Pancreas (tissue), 10 donors: ENCODE measurements around the gene RPS6KA5. TPM values are rescaled to one million over a fixed set of nuclear protein-coding genes. Genes with fewer than 3 reads are reported as not detected.
"Not testable (repeated sequence)": the region's sequence is repeated elsewhere in the genome, so short reads cannot be mapped to it uniquely, and the experiment has no call there.

Source experiments
- ATAC-seq, 4 donors: fragments of 200-7000 bp; cut with Tn5 transposase; one replicate each; pipeline versions ENCODE4 v1.8.0 to v1.9.1; 2020; ENCODE audit warnings: mild to moderate bottlenecking in 4 of 4, moderate library complexity in 4 of 4
- DNase-seq, 6 donors: peaks; one replicate each; pipeline ENCODE4 v3.0.0-alpha.2; 2020
- FAIRE-seq: peaks from 2 replicates; lab custom pipeline; 2012; peaks lifted over from hg19 to GRCh38; lab: Jason Lieb, UNC
- H3K27ac ChIP-seq, 4 donors: fragments of 200-600 bp; sonication (generic); 1 replicate in 3 of 4; 2 replicates in 1 of 4; pipeline versions ENCODE4 v1.5.0 to v1.8.0; 2020
- H3K27me3 ChIP-seq, 4 donors: fragments of 200-600 bp; one replicate each; pipeline ENCODE4 v1.8.0; 2021
- H3K36me3 ChIP-seq, 3 donors: fragments of 200-600 bp; sonication (generic) in 1 of 3; one replicate each; pipeline versions ENCODE4 v1.5.0 to v1.8.0; 2020 to 2021
- H3K4me1 ChIP-seq, 3 donors: fragments of 200-600 bp; one replicate each; pipeline ENCODE4 v1.8.0; 2021
- H3K4me3 ChIP-seq, 4 donors: fragments of 200-600 bp; sonication (generic) in 2 of 4; one replicate each; pipeline versions ENCODE4 v1.5.0 to v1.8.0; 2020 to 2021
- H3K9me3 ChIP-seq, 4 donors: fragments of 200-600 bp; one replicate each; pipeline ENCODE4 v1.8.0; 2021
- CTCF ChIP-seq, 4 donors: fragments of 200-600 bp; sonication (generic) in 3 of 4; IDR thresholded peaks; one replicate each; pipeline versions ENCODE4 v1.5.0 to v1.8.0; 2021; ENCODE audit warnings: antibody characterized with exemption in 4 of 4
- WGBS, 2 donors: extraction: QIAGEN DNeasy Blood & Tissue Kit; methylation state at CpG; one replicate each; pipeline ENCODE4 v1.1.7; 2013; 5-methylcytosine and 5-hydroxymethylcytosine counted together
- intact Hi-C, 3 donors: fragments of 100-400 bp; cut with DNase I; formaldehyde crosslinking; loops; one replicate each; pipeline versions ENCODE4 v1.11.1 to v1.14.2; 2022
- polyA plus RNA-seq, 2 donors: library from polyadenylated mRNA; stranded (reverse); fragments of 200-250 nt; gene quantifications; one replicate each; pipeline ENCODE4 v1.2.3, GENCODE V29; 2013
- total RNA-seq, 6 donors: library from RNA; stranded (reverse); fragmentation: NEBNext Ultra II Directional in 4 of 6; extraction: Animal tissue kit (Norgen Biotek cat#: 25700) in 4 of 6; gene quantifications; one replicate each; pipeline versions ENCODE4 v1.2.1 to v1.2.4, GENCODE V29; 2021 to 2023
- donor health status: healthy with polysubstance abuse.
- donor health status: DM: no; HTN: no; CAD: no; lungs with moderate emphysema.
- donor health status: DM: no; HTN: no; CAD: no.
- donor health status: control.
- donor health status: control.
- donor health status: Bipolar disorder and iron deficiency.
- donor health status: DM: yes; HTN: yes; CAD: no.
- donor health status: DM: no; HTN: no; CAD: no.
- donor health status: DM: no; HTN: no; CAD: no.
- donor health status: DM: yes; HTN: yes; CAD: no.

Gene RPS6KA5
- total and polyA plus RNA-seq, 8 donors, result 0.95 to 3.5 (median 2.8) TPM

- Histone ChIP-seq H3K27me3 (no peaks in the 10 kb centered on the region), H3K4me3 (no peak overlapping the region), H3K9me3 (no peaks in the 10 kb centered on the region), H3K36me3 (no peaks in the 10 kb centered on the region), H3K27ac (peak overlapping the region in 2 of 4 donors; percentile 37 to 40), H3K4me1 (no peaks in the 10 kb centered on the region)
- ATAC-seq (no peak), DNase-seq (peak in 1 of 6 donors; percentile 5), FAIRE-seq (no peak)
- TF ChIP-seq CTCF (IDR thresholded peaks at IDR 0.05), result no peak
- intact Hi-C loops, result no loop called here
- 74 to 85% methylated on average over 3 of the region's 3 CpGs for WGBS, 2 donors
Measured at GRCh38 chr14:90839889-90840266, 220.6 kb downstream of the RPS6KA5 start.

GRCh38 chr14:90839024-90839888, 221.2 kb downstream of the RPS6KA5 start:
- FAIRE-seq (no peak), ATAC-seq (peak in 3 of 4 donors; percentile 55 to 74 (median 73)), DNase-seq (peak in 1 of 6 donors; percentile 8)
- H3K36me3 ChIP-seq, result no peaks in the 10 kb centered on the region
- no peak for TF ChIP-seq CTCF (IDR thresholded peaks at IDR 0.05)
- no peaks in the 10 kb centered on the region for H3K4me1 ChIP-seq
- H3K4me3 ChIP-seq, result no peak overlapping the region
- intact Hi-C loops, result no loop called here
- H3K27ac ChIP-seq, result peak overlapping the region in 2 of 4 donors; percentile 37 to 40
- H3K9me3 ChIP-seq, result no peaks in the 10 kb centered on the region
- H3K27me3 ChIP-seq, result no peaks in the 10 kb centered on the region
- WGBS, 2 donors, result 68 to 75% methylated on average over 10 of the region's 10 CpGs

DNA sequence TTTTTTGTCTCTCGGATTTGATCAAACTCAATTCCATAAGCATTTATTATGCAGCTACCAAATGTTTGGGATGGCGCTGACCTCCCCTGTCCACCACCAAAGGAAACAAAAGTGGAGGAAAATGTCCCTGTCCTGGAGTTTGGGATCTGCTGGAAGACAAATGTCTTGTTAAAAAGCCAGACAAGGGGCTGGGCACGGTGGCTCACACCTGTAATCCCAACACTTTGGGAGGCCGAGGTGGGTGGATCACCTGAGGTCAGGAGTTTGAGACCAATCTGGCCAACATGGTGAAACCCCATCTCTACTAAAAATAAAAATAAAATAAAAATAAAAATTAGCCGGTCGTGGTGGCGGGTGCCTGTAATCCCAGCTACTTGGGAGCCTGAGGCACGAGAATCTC, 221.9 kb downstream of the RPS6KA5 start:
- H3K36me3 ChIP-seq, FAIRE-seq, H3K9me3 ChIP-seq, intact Hi-C loops, ATAC-seq, H3K4me3 ChIP-seq, H3K27me3 ChIP-seq, H3K4me1 ChIP-seq: not testable (repeated sequence)
- peak overlapping the region in 2 of 4 donors; percentile 37 to 40 for H3K27ac ChIP-seq
- 78 to 90% methylated on average over 8 of the region's 8 CpGs for WGBS, 2 donors
- DNase-seq, result peak in 1 of 6 donors; percentile 1

GRCh38 chr14:90837355-90837754, 223.1 kb downstream of the RPS6KA5 start:
- intact Hi-C loops, result no loop called here
- ATAC-seq, result no peak
- Histone ChIP-seq H3K36me3 (no peaks in the 10 kb centered on the region), H3K9me3 (no peaks in the 10 kb centered on the region), H3K4me3 (no peak overlapping the region), H3K4me1 (no peaks in the 10 kb centered on the region), H3K27ac (no peak overlapping the region), H3K27me3 (no peaks in the 10 kb centered on the region)
- WGBS, 2 donors, result 83 to 93% methylated on average over 9 of the region's 9 CpGs
- no peak for TF ChIP-seq CTCF (IDR thresholded peaks at IDR 0.05)
- DNase-seq, result peak in 1 of 6 donors; percentile 1
- no peak for FAIRE-seq

GRCh38 chr14:90836692-90837063, 223.8 kb downstream of the RPS6KA5 start:
- FAIRE-seq, result no peak

More at GRCh38 chr14:90836692-90837063, 223.8 kb downstream of the RPS6KA5 start:
- ATAC-seq (no peak), DNase-seq (no peak)
- Histone ChIP-seq H3K27me3 (no peaks in the 10 kb centered on the region), H3K36me3 (no peaks in the 10 kb centered on the region), H3K9me3 (no peaks in the 10 kb centered on the region), H3K4me1 (no peaks in the 10 kb centered on the region), H3K4me3 (no peak overlapping the region), H3K27ac (no peak overlapping the region)
- intact Hi-C loops, result no loop called here
- TF ChIP-seq CTCF (IDR thresholded peaks at IDR 0.05), result no peak
- WGBS, 2 donors, result 85 to 94% methylated on average over 7 of the region's 7 CpGs
